K562 (cell line): ENCODE data around the gene SLC26A1. TPM values are rescaled to one million over a fixed set of nuclear protein-coding genes. Genes with fewer than 3 reads are reported as not detected.

Experiments
- ATAC-seq: fragments of 200-7000 bp; cut with Tn5 transposase; 3 replicates; pipeline ENCODE4 v1.9.1; 2020; ENCODE audit warnings: moderate library complexity
- BruUV-seq: library from RNA; stranded (reverse); fragments of 400-500 nt; replicated peaks from 2 replicates; lab custom pipeline; 2021; lab: Mats Ljungman, UMichigan
- CTCF ChIA-PET: fragments of 300-600 bp; formaldehyde crosslinking; extraction: SDS; loops from one replicate; lab custom pipeline; 2021; ENCODE audit warnings: low intra/inter-chr PET ratio; lab: Yijun Ruan, JAX
- POLR2A ChIA-PET: fragments of 300-600, 350-650 bp; sonication (Branson Sonifier 250); formaldehyde crosslinking; extraction: SDS; loops from one replicate; lab custom pipeline; 2021; ENCODE audit warnings: antibody characterized with exemption, inconsistent platforms; lab: Yijun Ruan, JAX
- DNase-seq, 4 experiments: peaks; one replicate each; pipeline versions ENCODE4 v3.0.0 to v3.0.0-alpha.2; 2011 to 2018; ENCODE audit warnings: low spot score in 3 of 4, mixed read lengths in 3 of 4; ENCODE audit errors: extremely low read depth in 1 of 4
- FAIRE-seq: peaks from 2 replicates; lab custom pipeline; 2011; peaks lifted over from hg19 to GRCh38; lab: Jason Lieb, UNC
- H2AFZ ChIP-seq: 2 replicates; pipeline ENCODE4 v1.6.0; 2011; ENCODE audit warnings: low read depth, low read length, control low read depth, inconsistent platforms
- H3K27ac ChIP-seq: fragments of 200-600 bp; 3 replicates; pipeline ENCODE4 v1.8.0; 2011; ENCODE audit warnings: low read depth, mild to moderate bottlenecking, control low read depth, inconsistent platforms, low read length, moderate library complexity, mixed read lengths; ENCODE audit errors: extremely low read depth
- H3K27me3 ChIP-seq, 2 experiments: fragments of 300-600 bp in 1 of 2; 2 replicates in 1 of 2; 3 replicates in 1 of 2; pipeline versions ENCODE4 v1.6.0 to v1.8.0; 2011; ENCODE audit warnings: inconsistent platforms in 2 of 2, low read length in 2 of 2, mild to moderate bottlenecking in 1 of 2, mixed read lengths in 1 of 2, moderate library complexity in 1 of 2; ENCODE audit not compliant: control insufficient read depth in 2 of 2, insufficient read depth in 2 of 2
- H3K36me3 ChIP-seq: fragments of 300-600 bp; 3 replicates; pipeline ENCODE4 v1.8.0; 2011; ENCODE audit warnings: mild to moderate bottlenecking, low read length, inconsistent platforms; ENCODE audit not compliant: control insufficient read depth, insufficient read depth
- H3K4me1 ChIP-seq, 2 experiments: fragments of 200-600 bp in 1 of 2; replicated peaks in 1 of 2; 2 replicates in 1 of 2; 3 replicates in 1 of 2; pipeline versions ENCODE4 v1.5.1 to v1.8.0; 2011; ENCODE audit warnings: inconsistent platforms in 2 of 2, low read length in 2 of 2, mild to moderate bottlenecking in 1 of 2, mixed read lengths in 1 of 2, moderate library complexity in 1 of 2; ENCODE audit not compliant: control insufficient read depth in 2 of 2, insufficient read depth in 2 of 2
- H3K4me2 ChIP-seq: 2 replicates; pipeline ENCODE4 v1.6.1; 2011; ENCODE audit warnings: low read length, control low read depth, inconsistent platforms, mixed read lengths; ENCODE audit not compliant: insufficient read depth
- H3K4me3 ChIP-seq: fragments of 200-600 bp; sonication (generic), shearing (Covaris generic); 2 replicates; pipeline ENCODE4 v1.5.1; 2016; ENCODE audit warnings: control low read depth, inconsistent platforms
- H3K79me2 ChIP-seq: fragments of 200-600 bp; 3 replicates; pipeline ENCODE4 v1.8.0; 2011; ENCODE audit warnings: low read length, inconsistent platforms; ENCODE audit not compliant: control insufficient read depth, insufficient read depth
- H3K9ac ChIP-seq, 2 experiments: 2 replicates each; pipeline versions ENCODE4 v1.6.0 to v1.6.1; 2011; ENCODE audit warnings: low read depth in 2 of 2, low read length in 2 of 2, control low read depth in 1 of 2, inconsistent platforms in 1 of 2, mild to moderate bottlenecking in 1 of 2, mixed read lengths in 1 of 2; ENCODE audit not compliant: insufficient read depth in 1 of 2
- H3K9me1 ChIP-seq: one replicate; pipeline ENCODE4 v1.6.0; 2011; ENCODE audit warnings: inconsistent platforms, mild to moderate bottlenecking, low read length, moderate library complexity; ENCODE audit not compliant: control insufficient read depth, insufficient read depth
- H3K9me3 ChIP-seq: replicated peaks from 2 replicates; pipeline ENCODE4 v1.5.1; 2011; ENCODE audit warnings: low read depth, low read length, inconsistent platforms; ENCODE audit not compliant: control insufficient read depth, insufficient read depth
- H4K20me1 ChIP-seq: replicated peaks from 2 replicates; pipeline ENCODE4 v1.6.1; 2011; ENCODE audit warnings: low read length, inconsistent platforms, mixed read lengths; ENCODE audit not compliant: control insufficient read depth, insufficient read depth
- SMAD1 ChIP-seq: fragments of 150-350 bp; IDR thresholded peaks from 2 replicates; pipeline ENCODE4 v1.6.1; 2014; ENCODE audit warnings: low read length, low read depth; ENCODE audit not compliant: partially characterized antibody
- ZFX ChIP-seq: sonication (generic); formaldehyde crosslinking; IDR thresholded peaks from 2 replicates; pipeline ENCODE4 v1.8.0; 2022; ENCODE audit warnings: mild to moderate bottlenecking, missing genetic modification reagents, moderate library complexity
- WGBS: fragments of 100-300 bp; shearing (Covaris generic); methylation state at CpG from one replicate; pipeline ENCODE4 v1.1.6; 2016; ENCODE audit warnings: low coverage, mixed read lengths; ENCODE audit not compliant: insufficient coverage; ENCODE audit errors: missing lambda C conversion rate; 5-methylcytosine and 5-hydroxymethylcytosine counted together
- in situ Hi-C: fragments of 300-500 bp; cut with MboI; formaldehyde crosslinking; loops from 4 replicates; pipeline ENCODE4 v1.15.0; 2018; ENCODE audit warnings: inconsistent platforms, mixed read lengths
- intact Hi-C: fragments of 100-400 bp; cut with micrococcal nuclease; formaldehyde crosslinking; loops from 2 replicates; pipeline ENCODE4 v1.14.2; 2022
- polyA plus RNA-seq, 8 experiments: library from polyadenylated mRNA; depleted of rRNA in 4 of 8; stranded (reverse) in 5 of 8; unstranded in 3 of 8; fragments of >200 nt; fragmentation: Nextera tagmentation in 2 of 8; fragmentation: Illumina TruSeq in 1 of 8; extraction: Ambion mirVana in 2 of 8; extraction: Trizol in 1 of 8; gene quantifications; 2 replicates each; pipeline versions ENCODE4 v1.2.1 to v1.2.3, GENCODE V29; 2011 to 2014; ENCODE audit warnings: inconsistent platforms in 1 of 8, missing spikeins in 1 of 8
- total RNA-seq, 7 experiments: library from RNA; depleted of rRNA in 6 of 7; stranded (reverse); fragments of >200 nt in 6 of 7; fragmentation: Illumina TruSeq in 2 of 7; extraction: Trizol in 2 of 7; gene quantifications; 2 replicates each; pipeline versions ENCODE4 v1.2.1 to v1.2.3, GENCODE V29; 2011 to 2021; ENCODE audit warnings: low replicate concordance in 1 of 7
- TF ChIP-seq, protein P1 (sequence below): fragments of 450-650 bp; formaldehyde crosslinking; IDR thresholded peaks from 2 replicates; pipeline ENCODE4 v1.4.0; 2022; ENCODE audit warnings: mild to moderate bottlenecking, moderate library complexity

The SLC26A1 gene
- total and polyA plus RNA-seq, 9 of the 15 experiments (the other 6 are each of a cell fraction or from before 2014, with no cell fraction given), result 0.11 to 4.2 (median 0.95) TPM

DNA sequence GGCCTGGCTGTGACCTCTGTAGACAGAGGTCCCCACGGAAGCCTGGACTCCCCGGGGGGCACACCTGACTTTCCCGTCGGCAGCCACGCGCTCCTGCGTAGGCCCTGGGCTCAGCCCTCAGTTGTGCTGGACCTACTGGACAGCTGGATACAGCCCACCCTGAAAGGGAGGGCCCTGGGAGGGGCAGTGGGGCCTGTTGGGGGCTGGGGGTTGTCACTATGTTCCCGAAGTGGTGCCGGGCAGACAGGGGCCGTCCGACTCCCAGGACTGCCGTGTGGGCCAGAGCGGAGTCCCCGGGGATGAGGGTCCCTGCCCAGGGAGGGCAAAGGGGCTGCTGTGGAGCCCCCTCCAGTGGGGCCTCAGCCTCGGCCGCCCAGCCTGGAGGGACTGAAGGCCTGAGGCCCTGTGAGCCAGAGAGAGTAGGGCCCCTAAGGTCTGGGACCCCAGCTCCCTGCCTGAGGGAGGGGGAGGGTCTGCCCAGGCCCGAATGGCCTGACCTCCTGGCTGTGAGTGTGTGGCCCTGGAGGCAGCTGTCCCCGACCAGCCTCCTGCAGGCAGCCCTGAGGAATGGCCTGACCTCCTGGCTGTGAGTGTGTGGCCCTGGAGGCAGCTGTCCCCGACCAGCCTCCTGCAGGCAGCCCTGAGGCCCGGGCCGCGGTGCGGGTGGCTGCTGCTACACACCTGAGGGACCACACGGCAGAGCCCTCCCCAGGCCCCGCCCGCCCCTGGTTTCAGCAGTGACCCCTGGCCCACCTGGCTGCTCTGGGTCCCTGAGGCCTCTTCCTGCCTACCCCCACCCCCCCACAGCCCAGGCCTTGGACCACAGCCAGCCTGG, 44.0 kb upstream of the SLC26A1 start:
- Histone ChIP-seq H4K20me1 (no peaks in the 10 kb centered on the region), H3K27me3 (0 out of 5 replicates have a peak, but pooled peaks cover 0 to 6% of the 10 kb centered on the region in 2 experiments), H3K9ac (peak overlapping the region in 1 of 2 experiments; percentile 56; a peak in 2 of 4 replicates), H3K36me3 (no peaks in the 10 kb centered on the region), H3K4me1 (peaks cover 31 to 87% of the 10 kb centered on the region in 2 experiments), H3K79me2 (no peaks in the 10 kb centered on the region), H3K4me2 (no peak overlapping the region), H2AFZ (no peak overlapping the region), H3K9me1 (no peaks in the 10 kb centered on the region), H3K4me3 (no peak overlapping the region), H3K9me3 (no peaks in the 10 kb centered on the region), H3K27ac (no peak overlapping the region)
- ChIA-PET CTCF (no interaction called here), POLR2A (interaction anchor here (0.6 to 1.4 kb wide), 7 partner anchors 10 to 699 kb away, joined by 3 to 6 read pairs (median 3); no protein-coding TSS in a partner anchor)
- no TSS peak for BruUV-seq
- DNase-seq (no peak), ATAC-seq (no peak), FAIRE-seq (peak; percentile 29)
- TF ChIP-seq ZFX, result peak; percentile 27; the same call in 1 of the 2 replicates
- TF ChIP-seq, protein P1, sequence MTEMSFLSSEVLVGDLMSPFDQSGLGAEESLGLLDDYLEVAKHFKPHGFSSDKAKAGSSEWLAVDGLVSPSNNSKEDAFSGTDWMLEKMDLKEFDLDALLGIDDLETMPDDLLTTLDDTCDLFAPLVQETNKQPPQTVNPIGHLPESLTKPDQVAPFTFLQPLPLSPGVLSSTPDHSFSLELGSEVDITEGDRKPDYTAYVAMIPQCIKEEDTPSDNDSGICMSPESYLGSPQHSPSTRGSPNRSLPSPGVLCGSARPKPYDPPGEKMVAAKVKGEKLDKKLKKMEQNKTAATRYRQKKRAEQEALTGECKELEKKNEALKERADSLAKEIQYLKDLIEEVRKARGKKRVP, result no peak
- TF ChIP-seq SMAD1, result no peak
- intact Hi-C loops (no loop called here), in situ Hi-C loops (no loop called here)
- 64% methylated on average over 19 of the region's 26 CpGs for WGBS
